OCI-LY3 (cell line): ENCODE results near the gene FAM13A.

Source experiments
- H2AFZ ChIP-seq: fragments of 200-600, 300-600 bp; shearing (Covaris generic); 2 replicates; pipeline ENCODE4 v1.6.0; 2014; ENCODE audit warnings: antibody characterized with exemption, low read depth, low read length
- H3K27ac ChIP-seq: fragments of 200-600, 300-600 bp; sonication (generic); 2 replicates; pipeline ENCODE4 v1.5.1; 2014; ENCODE audit warnings: mild to moderate bottlenecking, low read length, moderate library complexity, mixed read lengths
- H3K27me3 ChIP-seq: fragments of 200-600, 300-600 bp; sonication (generic); 2 replicates; pipeline ENCODE4 v1.6.1; 2014; ENCODE audit warnings: low read depth, low read length, mixed read lengths
- H3K36me3 ChIP-seq: fragments of 200-600, 300-600 bp; sonication (generic); replicated peaks from 2 replicates; pipeline ENCODE3; 2014; ENCODE audit warnings: low read depth, low read length, mixed read lengths
- H3K4me1 ChIP-seq: fragments of 300-600, 200-600 bp; sonication (generic); 2 replicates; pipeline ENCODE4 v1.6.1; 2014; ENCODE audit warnings: low read length, mixed read lengths
- H3K4me2 ChIP-seq: fragments of 200-600, 300-600 bp; sonication (generic); 2 replicates; pipeline ENCODE4 v1.6.1; 2014; ENCODE audit warnings: low read length, mixed read lengths
- H3K4me3 ChIP-seq: fragments of 300-600, 200-600 bp; sonication (generic); 2 replicates; pipeline ENCODE4 v1.5.1; 2014; ENCODE audit warnings: antibody characterized with exemption, mild to moderate bottlenecking, low read length, moderate library complexity
- H3K79me2 ChIP-seq: fragments of 300-600, 200-600 bp; shearing (Covaris generic); 2 replicates; pipeline ENCODE4 v1.6.1; 2014; ENCODE audit warnings: mild to moderate bottlenecking, low read length, mixed read lengths
- H3K9ac ChIP-seq: fragments of 300-600, 200-600 bp; shearing (Covaris generic); 2 replicates; pipeline ENCODE4 v1.6.0; 2014; ENCODE audit warnings: mild to moderate bottlenecking, low read length, moderate library complexity
- H3K9me3 ChIP-seq: fragments of 200-600, 300-600 bp; shearing (Covaris generic); 2 replicates; pipeline ENCODE4 v1.6.1; 2014; ENCODE audit warnings: low read length, mixed read lengths; ENCODE audit not compliant: insufficient read depth
- H4K20me1 ChIP-seq: fragments of 200-600, 300-600 bp; sonication (generic); 2 replicates; pipeline ENCODE4 v1.6.1; 2016; ENCODE audit warnings: low read length, mixed read lengths; ENCODE audit not compliant: insufficient read depth
- CTCF ChIP-seq: fragments of 200-600, 300-600 bp; sonication (generic); IDR thresholded peaks from 2 replicates; pipeline ENCODE4 v1.5.1; 2014; ENCODE audit warnings: antibody characterized with exemption, low read length, low read depth
- EZH2phosphoT487 ChIP-seq: fragments of 200-600 bp; shearing (Covaris generic); IDR thresholded peaks from 2 replicates; pipeline ENCODE4 v1.6.1; 2018; ENCODE audit warnings: antibody characterized with exemption, mixed run types, low read depth

FAM13A gene

DNA sequence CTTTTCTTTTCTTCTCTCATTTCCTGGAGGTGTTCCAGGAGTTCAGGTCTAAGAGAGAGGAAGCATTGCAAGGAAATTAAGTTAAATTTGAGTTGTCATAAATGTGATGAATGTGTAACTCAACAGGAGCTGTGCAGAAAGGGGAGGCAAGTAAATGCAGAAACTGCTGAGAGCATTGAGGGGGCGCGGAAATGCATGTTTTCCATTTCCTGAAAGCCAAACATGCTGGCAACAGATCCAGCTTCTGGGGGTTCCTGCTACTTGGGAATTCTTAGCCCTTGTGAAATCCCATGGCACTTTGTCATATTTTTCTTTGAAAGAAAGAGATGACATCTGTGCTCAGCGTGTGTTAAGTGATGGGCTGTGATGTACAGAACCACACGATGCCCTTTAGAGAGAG is 325.6 kb downstream of the FAM13A start:
- H3K27me3 ChIP-seq: 0 out of 2 replicates have a peak, but pooled peaks cover 4% of the 10 kb centered on the region
- TF ChIP-seq EZH2phosphoT487: no peak
- no peak for TF ChIP-seq CTCF
- no peak overlapping the region for H3K4me3 ChIP-seq
- no peak overlapping the region for H3K4me2 ChIP-seq
- no peak overlapping the region for H3K9ac ChIP-seq
- no peaks in the 10 kb centered on the region for H3K9me3 ChIP-seq
- no peaks in the 10 kb centered on the region for H3K79me2 ChIP-seq
- H4K20me1 ChIP-seq: no peaks in the 10 kb centered on the region
- H3K27ac ChIP-seq: no peak overlapping the region
- no peak overlapping the region for H2AFZ ChIP-seq
- peaks cover 11% of the 10 kb centered on the region for H3K4me1 ChIP-seq
- peaks cover 10% of the 10 kb centered on the region for H3K36me3 ChIP-seq

GRCh38 chr4:88730811-88731210 is 326.2 kb downstream of the FAM13A start:
- Histone ChIP-seq H3K4me2 (no peak overlapping the region), H3K4me1 (peaks cover 6% of the 10 kb centered on the region), H3K79me2 (no peaks in the 10 kb centered on the region), H2AFZ (no peak overlapping the region), H3K4me3 (no peak overlapping the region), H3K27ac (no peak overlapping the region), H3K36me3 (peaks cover 10% of the 10 kb centered on the region), H3K9me3 (no peaks in the 10 kb centered on the region), H3K9ac (no peak overlapping the region), H3K27me3 (0 out of 2 replicates have a peak, but pooled peaks cover 4% of the 10 kb centered on the region), H4K20me1 (no peaks in the 10 kb centered on the region)
- no peak for TF ChIP-seq CTCF
- no peak for TF ChIP-seq EZH2phosphoT487

DNA sequence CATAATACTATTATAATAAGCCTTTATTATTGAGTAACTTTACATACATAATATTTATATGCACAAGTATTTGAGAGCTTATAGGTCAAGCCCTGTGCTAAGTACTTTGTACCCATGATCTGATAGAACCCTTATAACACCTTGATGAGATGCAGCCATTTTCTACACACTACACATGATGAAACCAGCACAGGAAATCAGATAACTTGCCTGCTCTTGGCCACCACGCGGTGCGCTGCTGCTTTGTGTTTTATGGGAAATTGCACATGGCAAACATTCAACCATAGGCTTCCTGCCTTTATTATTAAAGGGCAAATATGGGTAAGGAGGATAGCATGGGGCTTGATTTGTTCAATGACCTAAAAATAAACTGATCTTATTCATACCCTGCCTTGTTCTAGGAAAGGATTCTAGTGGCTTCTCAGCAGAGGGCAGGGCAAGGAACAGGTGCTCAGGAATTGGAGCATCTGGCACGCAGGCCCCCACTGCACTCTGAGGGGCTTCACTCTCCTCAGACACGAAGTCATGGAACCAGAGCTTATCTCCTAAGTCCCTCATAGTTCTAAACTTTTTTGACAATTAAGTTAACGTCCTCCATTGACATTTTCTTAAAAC is 327.7 kb downstream of the FAM13A start:
- Histone ChIP-seq H3K27me3 (no peaks in the 10 kb centered on the region), H3K36me3 (peaks cover 5% of the 10 kb centered on the region), H3K27ac (no peak overlapping the region), H3K4me2 (no peak overlapping the region), H4K20me1 (no peaks in the 10 kb centered on the region), H3K4me1 (no peaks in the 10 kb centered on the region), H3K79me2 (no peaks in the 10 kb centered on the region), H3K9me3 (no peaks in the 10 kb centered on the region), H3K9ac (no peak overlapping the region), H3K4me3 (no peak overlapping the region), H2AFZ (no peak overlapping the region)
- TF ChIP-seq EZH2phosphoT487 (no peak), CTCF (no peak)

DNA sequence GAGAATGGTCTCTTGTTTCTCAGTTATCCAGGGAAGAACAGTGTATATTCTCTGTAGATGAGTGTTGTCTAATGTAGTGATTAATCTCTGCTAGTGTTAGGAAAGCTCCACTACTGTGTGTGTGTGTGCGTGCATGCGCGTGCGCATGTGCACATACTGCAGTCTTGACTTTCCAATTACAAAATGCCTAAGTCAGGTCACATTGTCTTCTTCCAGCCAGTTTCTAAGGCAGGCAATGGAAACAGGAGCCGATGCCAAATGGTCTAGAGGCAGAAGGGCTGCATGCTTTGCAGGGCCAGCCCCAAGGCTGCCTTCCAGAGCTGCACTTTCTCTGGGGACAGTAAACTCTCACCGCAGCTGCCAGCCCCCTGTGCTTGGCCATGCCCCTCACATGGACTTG is 328.8 kb downstream of the FAM13A start:
- Histone ChIP-seq H3K9me3 (no peaks in the 10 kb centered on the region), H3K79me2 (no peaks in the 10 kb centered on the region), H4K20me1 (no peaks in the 10 kb centered on the region), H3K36me3 (peaks cover 5% of the 10 kb centered on the region), H3K4me1 (no peaks in the 10 kb centered on the region), H3K9ac (no peak overlapping the region), H3K27me3 (no peaks in the 10 kb centered on the region), H3K27ac (no peak overlapping the region), H3K4me2 (no peak overlapping the region), H3K4me3 (no peak overlapping the region), H2AFZ (no peak overlapping the region)
- TF ChIP-seq EZH2phosphoT487 (no peak), CTCF (no peak)
